Measurements from ENCODE around the gene RP2.
A peak's percentile ranks its signal among the peaks of the same experiment; 100 is the strongest.

RP2 gene

GRCh38 chrX:46912603-46913491 is 76.0 kb downstream of the RP2 start:
- peak in 2 of 3 experiments; percentile 12 to 14 for DNase-seq
- peaks cover 5 to 6% of the 10 kb centered on the region in 2 donors for H3K4me1 Mint-ChIP-seq (ENCODE audit: low read depth in 2 of 2)
- H3K9me3 Mint-ChIP-seq = no peaks in the 10 kb centered on the region
- peaks cover 3% of the 10 kb centered on the region for H3K36me3 Mint-ChIP-seq (ENCODE audit: insufficient read depth)
- H3K27me3 Mint-ChIP-seq = peaks cover 30 to 31% of the 10 kb centered on the region in 2 donors
- H3K27ac Mint-ChIP-seq = no peak overlapping the region
- H3K4me3 Mint-ChIP-seq = peak overlapping the region; percentile 70 to 75
- ATAC-seq (replicated peaks) = peak; percentile 61

- H3K4me3 Mint-ChIP-seq = peak overlapping the region; percentile 70 to 75
- peaks cover 3% of the 10 kb centered on the region for H3K36me3 Mint-ChIP-seq (ENCODE audit: insufficient read depth)
- no peak for DNase-seq
- no peak for ATAC-seq (replicated peaks)
- H3K27ac Mint-ChIP-seq = peak overlapping the region in 1 of 2 donors; percentile 19
- H3K27me3 Mint-ChIP-seq = peaks cover 32 to 33% of the 10 kb centered on the region in 2 donors
- peaks cover 5 to 6% of the 10 kb centered on the region in 2 donors for H3K4me1 Mint-ChIP-seq (ENCODE audit: low read depth in 2 of 2)
- H3K9me3 Mint-ChIP-seq = no peaks in the 10 kb centered on the region
Measured at GRCh38 chrX:46913667-46914066, 76.8 kb downstream of the RP2 start.

GRCh38 chrX:46916273-46916672 is 79.4 kb downstream of the RP2 start:
- DNase-seq (no peak), ATAC-seq (replicated peaks) (no peak)
- Mint-ChIP-seq H3K4me3 (no peak overlapping the region), H3K9me3 (no peaks in the 10 kb centered on the region), H3K27ac (no peak overlapping the region), H3K36me3 (ENCODE audit: insufficient read depth) (peaks cover 3% of the 10 kb centered on the region), H3K27me3 (peaks cover 32 to 33% of the 10 kb centered on the region in 2 donors), H3K4me1 (ENCODE audit: low read depth in 2 of 2) (peaks cover 5 to 6% of the 10 kb centered on the region in 2 donors)

GRCh38 chrX:46917622-46918021 is 80.8 kb downstream of the RP2 start:
- H3K27ac Mint-ChIP-seq = peak overlapping the region; percentile 73 to 85
- ATAC-seq (replicated peaks) (no peak), DNase-seq (no peak)
- peaks cover 41 to 44% of the 10 kb centered on the region in 2 donors for H3K27me3 Mint-ChIP-seq
- no peak overlapping the region for H3K4me3 Mint-ChIP-seq
- H3K36me3 Mint-ChIP-seq (ENCODE audit: insufficient read depth) = peaks cover 3% of the 10 kb centered on the region
- H3K9me3 Mint-ChIP-seq = no peaks in the 10 kb centered on the region
- H3K4me1 Mint-ChIP-seq (ENCODE audit: low read depth in 2 of 2) = peaks cover 5 to 6% of the 10 kb centered on the region in 2 donors

GRCh38 chrX:46918434-46918833 is 81.6 kb downstream of the RP2 start:
- Mint-ChIP-seq H3K4me1 (ENCODE audit: low read depth in 2 of 2) (peaks cover 4 to 5% of the 10 kb centered on the region in 2 donors), H3K9me3 (no peaks in the 10 kb centered on the region), H3K27me3 (peaks cover 43 to 46% of the 10 kb centered on the region in 2 donors), H3K27ac (no peak overlapping the region), H3K36me3 (ENCODE audit: insufficient read depth) (peaks cover 3% of the 10 kb centered on the region), H3K4me3 (no peak overlapping the region)
- ATAC-seq (replicated peaks) = no peak
- no peak for DNase-seq

- no peaks in the 10 kb centered on the region for H3K9me3 Mint-ChIP-seq
- no peak overlapping the region for H3K4me3 Mint-ChIP-seq
- no peak overlapping the region for H3K27ac Mint-ChIP-seq
- ATAC-seq (replicated peaks) (no peak), DNase-seq (no peak)
- no peaks in the 10 kb centered on the region for H3K4me1 Mint-ChIP-seq (ENCODE audit: low read depth in 2 of 2)
- peaks cover 3% of the 10 kb centered on the region for H3K36me3 Mint-ChIP-seq (ENCODE audit: insufficient read depth)
- H3K27me3 Mint-ChIP-seq = peaks cover 34 to 36% of the 10 kb centered on the region in 2 donors
Measured at GRCh38 chrX:46920235-46920634, 83.4 kb downstream of the RP2 start.

- ATAC-seq (replicated peaks) = no peak
- no peak overlapping the region for H3K4me3 Mint-ChIP-seq
- no peak for DNase-seq
- no peak overlapping the region for H3K27ac Mint-ChIP-seq
- no peaks in the 10 kb centered on the region for H3K9me3 Mint-ChIP-seq
- H3K4me1 Mint-ChIP-seq (ENCODE audit: low read depth in 2 of 2) = no peaks in the 10 kb centered on the region
- H3K36me3 Mint-ChIP-seq (ENCODE audit: insufficient read depth) = no peaks in the 10 kb centered on the region
- peaks cover 15 to 19% of the 10 kb centered on the region in 2 donors for H3K27me3 Mint-ChIP-seq
Measured at GRCh38 chrX:46922611-46923010, 85.8 kb downstream of the RP2 start.

GRCh38 chrX:46927718-46928117 is 90.9 kb downstream of the RP2 start:
- no peak overlapping the region for H3K4me3 Mint-ChIP-seq
- ATAC-seq (replicated peaks) = no peak
- no peak for DNase-seq
- no peak overlapping the region for H3K27ac Mint-ChIP-seq
- H3K36me3 Mint-ChIP-seq (ENCODE audit: insufficient read depth) = no peaks in the 10 kb centered on the region
- H3K4me1 Mint-ChIP-seq (ENCODE audit: low read depth in 2 of 2) = no peaks in the 10 kb centered on the region
- H3K9me3 Mint-ChIP-seq = no peaks in the 10 kb centered on the region
- H3K27me3 Mint-ChIP-seq = peaks cover 12 to 15% of the 10 kb centered on the region in 2 donors

GRCh38 chrX:46929439-46930261 is 92.8 kb downstream of the RP2 start:
- H3K27me3 Mint-ChIP-seq = peaks cover 11 to 14% of the 10 kb centered on the region in 2 donors
- ATAC-seq (replicated peaks) (no peak), DNase-seq (no peak)
- no peak overlapping the region for H3K4me3 Mint-ChIP-seq
- no peaks in the 10 kb centered on the region for H3K9me3 Mint-ChIP-seq
- no peaks in the 10 kb centered on the region for H3K4me1 Mint-ChIP-seq (ENCODE audit: low read depth in 2 of 2)
- no peak overlapping the region for H3K27ac Mint-ChIP-seq
- peaks cover 3% of the 10 kb centered on the region for H3K36me3 Mint-ChIP-seq (ENCODE audit: insufficient read depth)

All from effector memory CD8-positive, alpha-beta T cell (primary cell).